Activated naive CD4-positive, alpha-beta T cell treated with anti-CD3 and anti-CD28 coated beads, Interleukin-2, amount 50 U/mL, for 16 hours (primary cell): ENCODE results near the gene ARHGAP23.
"Not testable (repeated sequence)": the region's sequence is repeated elsewhere in the genome, so short reads cannot be mapped to it uniquely, and the experiment has no call there.

Experiments used
- DNase-seq: peaks from one replicate; pipeline ENCODE4 v3.0.0-alpha.2; 2020

ARHGAP23 gene

DNA sequence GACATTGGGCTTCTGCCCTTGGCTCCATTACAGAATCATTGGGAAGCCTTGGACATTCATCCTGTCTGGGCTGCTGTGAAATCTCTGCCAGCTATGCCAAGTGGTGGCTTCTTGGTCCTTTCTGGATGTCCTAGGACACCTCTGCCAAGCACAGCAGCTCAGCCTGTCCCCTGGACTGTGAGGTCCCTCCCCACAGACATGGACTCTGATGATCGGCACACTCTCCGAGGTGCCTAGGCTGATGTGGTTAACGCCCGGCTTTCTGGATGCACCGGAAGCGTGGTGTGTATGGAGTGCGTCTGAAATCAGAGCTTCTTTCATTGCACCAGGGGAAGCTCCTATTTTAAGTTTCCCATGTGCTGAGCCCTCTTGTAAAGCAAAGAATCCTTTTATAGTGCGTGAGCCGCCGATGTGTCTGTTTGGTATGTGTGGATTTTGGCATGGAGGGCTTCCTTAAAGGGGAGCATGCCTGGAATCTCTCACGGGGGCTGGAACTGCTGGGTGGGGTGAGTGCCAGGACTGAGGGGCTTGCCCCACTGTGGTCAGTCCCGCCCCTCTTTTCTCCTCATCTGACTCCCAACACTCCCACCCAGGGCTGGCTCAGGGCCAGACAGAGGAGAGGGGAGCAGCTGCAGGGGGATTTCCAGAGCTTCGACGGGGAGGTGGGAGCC lies 7.0 kb upstream of the ARHGAP23 start:
- DNase-seq: no peak

DNA sequence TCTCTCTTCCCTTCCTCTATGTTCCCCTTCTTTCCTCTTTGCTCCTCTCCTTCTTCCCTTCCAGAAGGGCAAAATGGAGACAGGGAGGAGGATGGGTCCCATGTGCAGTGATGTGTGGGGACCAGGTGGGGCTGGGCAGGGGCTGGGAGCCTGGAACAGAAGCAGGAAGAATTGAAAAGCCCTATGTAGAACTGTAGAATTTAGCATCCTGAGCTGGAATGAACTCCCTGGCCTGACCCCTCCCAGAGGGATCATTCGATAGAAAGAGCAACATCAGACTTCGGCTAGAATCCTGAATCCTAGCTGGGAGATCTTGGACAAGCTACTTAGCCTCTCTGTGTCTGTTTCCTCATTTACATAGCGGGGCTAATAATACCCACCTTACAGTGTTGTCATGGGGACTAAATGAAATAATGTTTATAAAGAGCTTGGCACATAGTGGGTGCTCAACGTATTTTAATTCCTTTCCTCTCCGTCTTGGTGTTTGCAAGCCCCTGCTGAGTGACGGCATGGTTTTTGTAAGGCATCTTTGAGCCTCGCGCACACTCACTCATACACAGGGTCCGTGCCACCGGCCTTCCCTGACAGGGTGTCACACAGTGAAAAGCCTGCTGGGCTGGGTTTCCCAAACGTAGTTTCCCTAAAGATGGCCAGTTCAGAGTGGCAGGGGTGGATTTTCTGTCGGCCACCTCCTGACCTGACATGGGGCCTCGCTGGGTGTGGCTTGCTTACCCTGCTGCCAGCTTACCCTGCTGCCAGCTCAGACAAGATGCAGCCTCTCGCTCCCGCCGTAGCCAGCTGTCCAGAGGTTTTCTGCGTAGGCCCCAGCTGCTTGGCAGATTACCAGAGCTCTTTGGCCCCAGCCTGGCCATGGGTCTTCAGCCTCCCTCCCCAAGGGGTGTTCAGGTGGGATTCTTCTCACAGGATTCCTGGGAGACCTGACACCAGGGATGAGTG lies 6.1 kb upstream of the ARHGAP23 start:
- no peak for DNase-seq

DNA sequence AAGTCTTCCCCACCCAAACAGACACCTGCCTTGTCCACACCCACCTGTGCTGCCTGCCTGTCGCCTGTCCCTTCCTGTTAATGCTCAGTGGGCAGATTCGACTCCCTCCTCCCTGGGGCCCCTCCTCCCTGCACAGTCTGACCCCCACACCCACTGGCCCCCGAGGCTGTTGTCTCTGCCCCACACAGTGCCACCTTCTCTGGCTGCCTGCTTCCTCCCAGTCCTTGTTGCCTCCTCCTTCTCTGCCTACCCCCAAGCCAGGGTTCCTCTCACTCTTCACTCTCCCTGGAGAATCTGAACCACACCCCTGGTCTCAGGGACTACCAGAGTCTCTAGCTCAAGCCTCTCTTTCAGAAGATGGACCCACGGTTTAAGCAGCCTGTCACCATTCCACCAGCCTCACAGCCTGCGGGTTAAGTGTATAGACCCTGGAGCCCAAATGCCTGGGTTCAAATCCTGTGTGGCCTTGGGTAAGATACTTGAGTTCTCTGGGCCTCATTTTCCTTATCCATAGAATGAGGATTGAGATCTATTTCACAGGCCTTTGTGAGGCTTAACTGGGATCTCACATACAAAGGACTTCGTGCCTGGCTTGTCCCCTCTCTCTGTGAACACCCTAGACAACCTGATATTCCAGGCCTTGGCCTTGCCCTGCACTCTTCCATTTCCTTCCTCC lies 3.8 kb upstream of the ARHGAP23 start:
- DNase-seq: no peak

DNA sequence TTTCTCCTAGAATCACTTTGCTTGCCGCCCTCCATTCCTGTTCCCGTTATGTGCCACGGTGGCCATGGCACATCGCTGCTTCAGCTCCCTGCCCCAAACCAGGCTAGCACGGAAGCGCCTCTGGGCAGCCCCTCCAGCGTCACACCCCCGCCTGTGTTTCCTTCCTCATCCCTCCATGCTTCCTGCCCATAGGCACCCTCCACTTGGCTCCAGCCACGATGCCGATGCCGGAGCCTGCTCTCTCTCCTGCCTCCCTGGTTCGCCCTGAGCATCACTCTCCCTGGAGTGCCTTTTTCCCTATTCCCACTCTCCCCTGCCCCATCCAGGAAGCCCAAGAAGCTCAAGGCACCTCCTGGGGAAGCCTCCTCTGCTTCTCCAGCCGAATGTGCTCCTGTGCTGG lies 3.2 kb upstream of the ARHGAP23 start:
- no peak for DNase-seq

DNA sequence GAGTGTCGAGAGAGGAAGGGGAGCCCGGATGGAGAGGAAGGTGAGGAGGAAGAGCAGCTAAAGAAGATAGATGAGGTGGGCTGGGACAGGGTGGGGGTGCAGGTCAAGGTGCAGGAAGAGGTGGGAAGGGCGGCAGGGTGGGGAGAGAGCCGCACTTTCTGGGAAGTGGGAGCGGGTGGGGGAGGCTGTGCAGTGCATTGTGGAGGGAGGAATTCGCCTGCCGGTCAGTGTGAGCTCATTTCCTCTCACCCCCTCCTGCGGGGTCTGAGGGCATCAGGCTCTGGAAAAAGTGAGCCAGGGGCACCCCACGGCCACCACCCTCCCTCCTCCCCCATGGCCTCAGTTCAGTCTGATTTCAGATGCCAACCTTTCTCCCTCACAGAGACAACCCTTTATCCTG lies 2.5 kb upstream of the ARHGAP23 start:
- DNase-seq: no peak

DNA sequence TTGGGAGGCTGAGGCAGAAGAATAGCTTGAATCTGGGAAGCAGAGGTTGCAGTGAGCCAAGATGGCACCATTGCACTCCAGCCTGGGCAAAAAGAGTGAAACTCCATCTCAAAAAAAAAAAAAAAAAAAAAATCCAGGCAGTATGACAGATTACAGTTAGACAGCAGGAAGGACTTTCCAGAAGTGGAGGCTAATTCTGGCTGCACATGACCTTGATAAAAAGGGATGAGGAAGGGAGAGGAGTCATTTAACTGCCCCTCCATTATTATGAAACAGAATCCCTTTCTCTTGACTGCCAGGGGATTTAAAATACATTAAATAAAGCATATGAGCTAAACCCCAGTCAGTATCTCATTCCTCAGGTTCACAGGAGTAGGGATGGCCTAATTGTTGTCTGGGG lies 1.8 kb upstream of the ARHGAP23 start:
- DNase-seq: no peak

DNA sequence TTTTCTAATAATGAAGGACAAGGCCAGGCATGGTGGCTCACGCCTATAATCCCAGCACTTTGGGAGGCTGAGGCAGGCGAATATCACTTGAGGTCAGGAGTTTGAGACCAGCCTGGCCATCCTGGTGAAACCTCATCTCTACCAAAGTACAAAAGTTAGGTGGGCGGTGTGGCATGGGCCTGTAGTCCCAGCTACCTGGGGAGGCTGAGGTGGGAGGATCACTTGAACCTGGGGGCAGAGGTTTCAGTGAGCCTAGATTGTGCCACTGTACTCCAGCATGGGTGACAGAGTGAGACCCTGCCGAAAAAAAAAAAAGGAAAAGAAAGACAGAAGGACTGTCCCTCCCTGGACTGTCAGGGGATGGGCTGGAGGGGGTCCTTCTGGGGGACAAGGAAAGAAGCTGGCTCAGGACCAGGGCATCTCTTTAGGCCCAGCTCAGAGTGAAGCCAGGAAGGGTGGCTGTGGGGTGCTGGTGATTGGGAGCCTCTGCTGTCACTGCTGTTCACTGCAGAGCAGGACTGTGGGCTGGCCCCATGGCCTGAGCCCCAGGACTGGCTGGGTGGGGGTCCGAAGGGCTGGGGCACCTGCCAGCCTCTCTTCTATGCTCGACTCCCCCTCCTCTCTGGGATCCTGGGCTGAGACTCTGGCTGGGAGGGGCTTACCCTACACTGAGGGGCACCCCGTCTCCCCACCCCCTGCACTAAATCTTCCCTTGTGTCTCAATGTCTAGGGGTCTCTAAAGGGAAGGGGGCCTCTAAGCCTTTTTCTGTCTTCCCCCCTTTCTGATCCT lies 909 bp upstream of the ARHGAP23 start:
- DNase-seq: no peak

DNA sequence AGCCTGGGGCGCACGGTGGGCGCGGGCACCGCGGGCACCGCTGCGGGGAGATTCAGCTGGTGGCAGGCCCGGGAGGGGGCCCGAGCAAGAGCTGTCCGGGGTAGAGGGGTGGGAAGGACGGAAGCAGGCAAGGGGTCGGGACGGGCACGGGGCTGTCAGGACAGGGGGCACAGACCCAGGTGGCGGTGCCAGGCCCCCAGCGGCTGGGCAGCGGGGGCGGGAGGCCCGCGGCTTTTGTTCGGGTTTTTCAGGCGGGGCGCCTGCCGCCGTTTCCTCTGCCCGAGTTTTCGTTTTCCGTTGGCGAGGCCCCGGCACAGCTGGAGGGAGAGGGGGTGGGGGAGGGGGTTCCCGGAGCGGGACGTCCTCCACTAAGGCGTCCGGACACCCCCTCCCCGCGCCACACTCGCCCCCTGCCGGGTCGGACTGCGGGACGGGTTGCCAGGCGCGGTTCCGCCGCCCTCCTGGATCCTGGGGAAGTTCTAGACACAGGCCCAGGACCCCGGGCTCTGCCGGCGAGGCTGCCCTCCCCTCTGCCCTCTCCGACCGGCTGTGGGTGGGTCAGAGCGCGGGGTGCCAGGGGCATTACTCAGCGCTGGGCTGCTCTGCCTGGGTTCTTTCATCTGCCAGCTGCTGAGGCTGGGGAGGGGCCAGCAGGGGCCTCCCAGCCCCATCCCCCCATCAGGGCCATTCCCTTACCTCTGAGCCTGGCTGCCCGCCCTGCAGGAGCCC lies 543 bp downstream of the ARHGAP23 start:
- no peak for DNase-seq

DNA sequence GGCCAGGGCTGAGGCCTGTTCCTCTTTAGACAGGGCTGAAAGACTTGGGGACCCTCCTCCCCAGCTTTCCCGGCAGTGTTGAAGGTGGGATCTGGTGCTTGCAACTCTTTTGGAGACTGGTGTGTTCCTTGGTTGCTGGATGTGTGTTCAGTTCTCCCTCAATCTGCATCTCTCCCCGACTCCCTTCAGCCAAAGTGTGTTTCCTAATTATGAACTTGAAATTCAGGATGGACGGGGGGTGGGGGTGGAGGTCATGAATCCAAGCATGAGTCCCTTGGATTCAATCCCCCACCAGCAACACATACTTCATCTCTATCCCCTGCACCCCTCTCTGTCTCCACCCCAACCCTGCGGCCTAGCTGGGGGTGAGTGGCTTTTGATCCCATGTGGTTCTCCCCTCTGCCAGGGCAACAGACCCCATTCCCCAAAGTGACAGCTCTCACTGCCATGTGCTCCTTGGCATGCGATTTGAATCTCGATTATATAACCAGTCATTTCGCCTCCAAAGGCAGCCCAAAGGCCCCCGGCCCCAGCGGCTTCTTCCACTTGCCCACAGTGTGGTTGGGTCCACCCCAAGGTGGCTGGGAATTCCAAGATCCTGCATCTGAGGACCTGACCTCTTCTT lies 1.3 kb downstream of the ARHGAP23 start:
- no peak for DNase-seq

DNA sequence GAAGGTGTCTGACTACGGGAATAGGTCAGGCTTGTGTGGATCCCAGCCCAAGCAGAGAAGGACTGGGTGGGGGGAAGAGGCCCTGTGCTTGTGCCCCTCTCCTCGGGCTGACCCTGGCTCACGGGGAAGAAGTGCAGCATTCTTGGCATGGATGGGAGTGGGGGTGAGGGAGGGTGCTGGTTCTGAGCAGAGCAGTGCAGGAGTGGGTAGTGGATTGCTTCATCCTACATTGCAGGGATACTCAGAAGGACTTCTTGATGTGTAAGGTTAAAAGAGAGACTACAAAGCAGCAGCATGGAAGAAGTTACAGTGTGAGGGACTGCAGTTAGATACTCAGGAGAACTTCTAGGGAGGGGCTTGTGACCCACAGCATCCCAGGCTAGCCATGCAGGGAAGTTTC lies 2.1 kb downstream of the ARHGAP23 start:
- no peak for DNase-seq

DNA sequence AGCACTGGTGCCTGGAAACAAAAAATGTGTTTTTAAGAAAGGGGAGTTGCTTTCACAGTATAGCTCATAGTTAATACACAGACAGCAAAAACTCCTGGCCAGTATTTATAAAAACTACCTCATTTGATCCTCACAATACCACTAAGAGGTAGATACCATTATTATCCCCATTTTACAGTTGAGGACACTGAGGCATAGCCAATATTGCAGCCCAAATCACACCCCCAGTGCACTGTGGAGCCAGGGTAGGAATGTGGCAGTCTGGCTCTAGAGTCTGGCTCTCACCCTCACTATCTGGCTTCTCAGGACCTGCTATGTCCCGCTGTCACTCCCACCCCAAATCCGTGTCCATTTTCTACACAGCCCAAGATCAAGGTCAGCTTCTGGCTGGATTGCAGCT lies 2.6 kb downstream of the ARHGAP23 start:
- DNase-seq: no peak

DNA sequence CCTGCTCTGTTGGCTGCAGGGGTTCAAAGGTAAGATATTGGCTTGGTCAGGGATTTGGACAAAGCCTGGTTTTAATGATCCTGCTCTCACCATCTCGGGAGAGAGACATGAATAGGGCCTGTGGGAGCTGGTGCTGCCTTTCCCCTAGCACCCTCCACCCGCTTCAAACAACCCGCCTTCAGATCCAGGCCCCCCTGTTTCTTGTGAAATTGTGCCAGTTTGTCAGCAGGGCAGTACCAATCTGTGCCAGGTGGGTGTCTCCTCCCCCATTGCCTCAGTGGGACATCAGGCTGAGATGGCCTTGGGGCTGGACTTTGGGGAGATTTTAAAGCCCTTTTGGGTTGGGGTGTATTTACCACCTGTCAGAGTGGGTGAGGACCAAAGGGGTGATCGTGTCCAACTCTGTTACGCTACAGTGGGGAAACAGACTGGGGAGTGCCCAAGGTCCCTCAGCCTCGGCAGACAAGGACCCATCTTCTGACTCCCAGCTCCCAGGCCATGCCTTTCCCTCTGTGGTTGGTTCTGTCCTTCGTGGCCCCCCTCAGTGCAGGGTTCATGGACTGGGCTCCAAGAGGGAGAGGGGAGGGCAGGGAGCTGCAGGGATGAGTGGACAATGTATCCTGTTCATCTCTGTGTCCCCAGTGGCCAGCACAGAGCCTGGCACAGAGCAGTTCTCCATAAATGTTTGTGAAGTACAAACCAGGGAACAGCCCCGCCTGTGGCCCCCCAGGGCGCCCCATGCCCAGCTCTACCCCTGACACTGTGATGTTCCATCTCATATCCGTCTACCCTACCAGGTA lies 3.3 kb downstream of the ARHGAP23 start:
- no peak for DNase-seq

DNA sequence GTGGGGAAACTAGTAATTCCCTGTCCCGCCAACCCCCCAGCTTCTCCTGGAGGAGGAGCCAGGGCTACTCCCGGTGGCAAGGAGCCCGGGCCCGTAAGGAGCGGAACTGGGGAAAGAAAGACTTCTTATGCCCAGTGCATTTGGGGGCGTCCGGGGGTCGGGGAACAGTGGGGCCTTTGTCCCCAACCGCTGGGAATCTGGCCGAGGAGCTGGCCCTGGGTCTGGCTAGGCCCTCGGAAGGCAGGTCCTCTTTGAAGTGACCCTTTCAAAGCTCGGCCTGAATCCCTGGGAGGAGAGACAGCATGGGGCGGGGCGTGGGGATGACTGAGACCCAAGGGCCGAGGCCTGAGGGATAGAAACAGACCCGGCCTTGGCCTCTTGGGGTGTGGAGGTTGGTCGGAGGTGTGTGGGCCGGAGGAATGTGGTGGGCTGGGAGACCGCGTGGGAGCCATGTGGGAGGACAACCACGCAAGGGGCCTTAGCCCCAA lies 6.0 kb downstream of the ARHGAP23 start:
- no peak for DNase-seq

DNA sequence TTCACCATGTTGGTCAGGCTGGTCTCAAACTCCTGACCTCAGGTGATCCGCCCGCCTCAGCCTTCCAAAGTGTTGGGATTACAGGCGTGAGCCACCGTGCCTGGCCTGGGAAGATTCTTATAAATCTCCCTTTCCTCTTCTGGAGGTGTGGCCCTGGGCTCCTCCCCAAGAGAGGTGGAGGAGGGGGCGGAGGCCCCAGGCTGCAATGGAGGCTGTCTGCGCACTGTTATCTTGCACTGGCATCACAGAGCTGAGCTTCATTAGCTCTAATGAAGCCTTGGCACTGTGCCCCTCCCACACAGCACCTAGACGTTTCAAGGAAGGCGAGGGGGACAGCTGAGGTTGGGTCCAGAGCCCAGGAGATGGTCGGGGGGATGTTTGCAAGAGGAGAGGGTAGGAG lies 7.5 kb downstream of the ARHGAP23 start:
- no peak for DNase-seq

DNA sequence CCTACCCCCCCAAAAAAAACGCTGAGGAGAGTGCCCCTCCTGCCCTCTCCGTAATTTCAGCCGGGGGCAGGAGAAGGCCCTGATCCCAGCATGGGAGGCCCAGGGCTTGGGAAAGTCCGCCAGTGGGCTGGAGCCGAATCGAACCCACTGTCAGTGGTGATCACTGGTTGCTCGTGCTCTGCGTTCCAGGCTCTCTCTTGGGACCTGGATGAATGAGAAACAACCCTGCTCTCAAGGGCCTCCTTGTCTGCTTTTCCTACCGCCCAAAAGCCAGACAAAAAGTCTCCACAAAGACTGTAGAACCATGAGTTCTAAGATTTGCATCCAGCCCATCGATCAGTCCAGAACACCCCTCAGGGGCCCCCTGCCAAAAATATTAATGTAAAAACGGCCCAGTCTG lies 8.1 kb downstream of the ARHGAP23 start:
- DNase-seq: no peak

DNA sequence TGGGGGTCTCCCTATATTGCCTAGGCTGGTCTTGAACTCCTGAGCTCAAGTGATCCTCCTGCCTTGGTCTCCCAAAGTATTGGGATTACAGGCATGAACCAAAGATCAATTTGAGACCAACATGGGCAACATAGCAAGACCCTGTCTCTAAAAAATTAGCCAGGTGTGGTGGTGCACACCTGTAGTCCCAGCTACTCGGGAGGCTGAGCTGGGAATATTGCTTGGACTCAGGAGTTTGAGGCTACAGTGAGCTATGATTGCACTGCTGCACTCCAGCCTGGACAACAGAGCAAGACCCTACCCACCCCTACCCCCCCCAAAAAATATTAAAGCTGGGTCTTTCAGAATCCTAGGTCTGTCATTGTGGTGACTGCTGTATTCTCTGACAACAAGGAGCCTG lies 9.0 kb downstream of the ARHGAP23 start:
- not testable (repeated sequence) for DNase-seq

DNA sequence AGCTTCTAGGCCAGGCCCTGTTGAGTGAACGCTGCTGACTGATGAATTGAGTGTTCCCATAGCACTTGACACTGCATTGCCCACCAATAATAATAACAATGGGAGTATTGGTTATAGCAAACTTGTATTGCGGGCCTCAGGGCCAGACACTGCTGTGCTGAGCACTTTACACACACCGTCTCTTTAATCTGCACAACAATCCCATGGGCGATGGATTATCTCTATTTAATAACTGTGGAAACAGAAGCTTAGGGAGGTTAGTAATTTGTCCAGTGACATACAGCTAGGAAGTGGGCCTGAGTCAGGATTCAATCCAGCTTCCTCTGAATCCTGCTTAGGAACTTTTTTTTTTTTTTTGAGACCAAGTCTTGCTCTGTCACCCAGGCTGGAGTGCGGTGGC lies 11.2 kb downstream of the ARHGAP23 start:
- no peak for DNase-seq

DNA sequence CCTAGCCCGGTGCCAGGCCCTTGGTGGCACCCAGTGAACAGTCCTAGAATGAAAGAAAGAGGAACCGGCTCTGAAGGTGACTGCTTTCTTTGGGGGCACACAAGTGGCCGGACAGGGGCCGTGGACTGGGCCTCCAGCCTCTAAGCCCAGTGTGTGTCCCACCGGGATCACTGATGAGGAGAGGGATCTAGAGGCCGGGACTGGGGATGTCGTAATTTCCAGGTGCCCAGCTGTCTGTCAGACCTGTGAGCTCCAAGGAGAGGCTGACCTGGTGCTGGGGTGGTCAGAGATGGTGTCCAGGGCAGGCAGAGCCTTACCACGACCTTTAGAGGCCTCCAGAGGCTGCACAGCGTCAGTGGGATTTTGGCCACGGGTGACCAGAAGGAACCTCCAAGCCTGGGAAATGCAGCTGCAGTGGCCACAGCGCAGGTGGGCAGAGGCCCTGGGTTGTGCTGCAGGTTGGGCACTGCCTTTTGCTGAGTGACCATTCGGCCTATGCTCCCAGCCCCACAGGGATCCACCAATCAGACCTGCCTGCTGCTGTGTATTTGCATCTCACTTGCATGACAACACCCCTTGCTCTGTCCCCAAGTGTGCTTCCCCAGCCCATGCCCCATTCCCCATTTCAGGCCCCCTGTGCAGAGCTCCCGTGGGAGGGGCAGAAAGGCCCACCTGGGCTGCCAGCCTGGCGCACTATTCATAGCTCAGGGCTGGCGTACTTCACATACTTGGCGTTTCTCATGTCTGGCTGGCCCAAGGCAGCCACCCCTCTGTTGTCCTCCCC lies 12.5 kb downstream of the ARHGAP23 start:
- no peak for DNase-seq

DNA sequence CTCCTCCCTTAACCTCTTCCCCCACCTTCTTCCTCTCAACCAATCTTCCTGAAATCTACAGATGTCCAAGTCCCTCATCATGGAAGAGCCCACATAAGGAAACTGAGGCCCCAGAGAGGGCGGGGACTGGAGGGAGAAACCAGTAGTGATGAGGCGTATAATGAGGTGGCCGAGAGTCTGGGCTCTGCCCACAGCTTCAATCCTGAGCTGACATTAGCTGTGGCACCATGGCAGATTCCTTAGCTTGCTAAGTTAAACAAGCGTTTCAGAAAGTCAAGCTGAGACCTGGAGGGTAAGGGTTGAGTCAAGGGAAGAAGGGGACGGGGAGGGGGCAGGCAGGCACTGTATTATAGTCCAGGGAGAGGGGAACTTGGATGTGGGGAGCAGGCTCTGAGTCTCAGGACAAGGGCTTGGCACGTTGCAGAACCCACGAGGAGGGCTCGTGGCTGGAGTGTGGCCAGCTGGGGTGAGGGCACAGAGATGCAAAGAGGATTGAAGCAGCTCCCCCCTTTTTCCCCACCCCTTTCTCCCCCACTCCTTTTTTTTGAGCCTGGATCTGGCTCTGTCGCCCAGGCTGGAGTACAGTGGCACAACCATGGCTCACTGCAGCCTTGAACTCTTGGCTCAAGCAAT lies 13.3 kb downstream of the ARHGAP23 start:
- DNase-seq: no peak
